Measurements from ENCODE around the gene ZBTB39. TPM values are rescaled to one million over a fixed set of nuclear protein-coding genes. Genes with fewer than 3 reads are reported as not detected.
"Not testable (repeated sequence)": the region's sequence is repeated elsewhere in the genome, so short reads cannot be mapped to it uniquely, and the experiment has no call there.

The ZBTB39 gene, protein sequence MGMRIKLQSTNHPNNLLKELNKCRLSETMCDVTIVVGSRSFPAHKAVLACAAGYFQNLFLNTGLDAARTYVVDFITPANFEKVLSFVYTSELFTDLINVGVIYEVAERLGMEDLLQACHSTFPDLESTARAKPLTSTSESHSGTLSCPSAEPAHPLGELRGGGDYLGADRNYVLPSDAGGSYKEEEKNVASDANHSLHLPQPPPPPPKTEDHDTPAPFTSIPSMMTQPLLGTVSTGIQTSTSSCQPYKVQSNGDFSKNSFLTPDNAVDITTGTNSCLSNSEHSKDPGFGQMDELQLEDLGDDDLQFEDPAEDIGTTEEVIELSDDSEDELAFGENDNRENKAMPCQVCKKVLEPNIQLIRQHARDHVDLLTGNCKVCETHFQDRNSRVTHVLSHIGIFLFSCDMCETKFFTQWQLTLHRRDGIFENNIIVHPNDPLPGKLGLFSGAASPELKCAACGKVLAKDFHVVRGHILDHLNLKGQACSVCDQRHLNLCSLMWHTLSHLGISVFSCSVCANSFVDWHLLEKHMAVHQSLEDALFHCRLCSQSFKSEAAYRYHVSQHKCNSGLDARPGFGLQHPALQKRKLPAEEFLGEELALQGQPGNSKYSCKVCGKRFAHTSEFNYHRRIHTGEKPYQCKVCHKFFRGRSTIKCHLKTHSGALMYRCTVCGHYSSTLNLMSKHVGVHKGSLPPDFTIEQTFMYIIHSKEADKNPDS
- total RNA-seq (2012; rRNA removed) = 3.3 and 3.5 TPM in 2 replicates

DNA sequence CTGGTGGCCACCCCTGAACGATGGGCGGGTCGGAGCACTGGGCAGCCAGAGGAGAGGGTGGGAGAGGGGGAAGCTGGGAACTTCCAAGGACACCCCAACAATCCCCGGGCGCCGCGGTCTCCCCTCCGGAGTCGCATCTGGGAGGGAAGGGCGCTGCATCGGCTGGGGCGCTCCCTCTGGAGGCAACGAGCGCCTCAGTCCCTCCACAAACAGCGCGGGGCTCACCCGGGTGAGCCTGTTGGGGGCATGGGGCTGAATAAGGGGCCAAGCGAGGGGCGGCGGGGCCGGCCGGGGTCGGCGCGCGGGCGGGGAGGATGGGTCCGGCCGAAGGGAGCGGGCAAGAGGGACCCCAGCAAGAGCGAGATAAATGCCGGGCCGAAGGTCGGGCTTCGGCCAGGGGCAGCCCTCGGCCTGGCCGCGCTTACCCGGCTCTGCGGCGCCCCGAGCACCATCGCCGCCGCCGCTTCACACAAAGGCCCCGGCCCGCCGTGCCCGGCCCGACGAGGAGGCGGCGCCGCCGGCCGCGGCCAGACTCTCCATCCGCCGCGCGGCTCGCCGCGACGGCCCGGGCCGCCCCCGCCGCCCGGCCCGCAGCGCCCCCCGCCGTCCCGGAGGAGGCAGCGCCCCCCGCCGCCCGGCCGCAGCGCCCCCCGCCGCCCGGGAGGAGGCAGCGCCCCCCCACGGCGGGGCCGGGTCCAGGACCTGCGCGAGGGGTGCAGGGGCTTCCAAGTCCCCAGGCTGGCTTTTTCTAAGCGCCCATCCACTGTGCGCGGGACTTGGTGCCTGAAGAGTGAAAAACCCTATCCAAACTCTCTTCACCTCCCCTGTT is at the start of gene ZBTB39:
Gene ZBTB39 (minus strand): TSS at position 567 of the 829 bp plus-strand sequence. CDS start 1,629 bp downstream, outside the sequence.
- Histone ChIP-seq H3K4me1 (ENCODE audit: control insufficient read depth, insufficient read depth, low read length) (peaks cover 24% of the 10 kb centered on the region), H3K27me3 (ENCODE audit: control insufficient read depth, insufficient read depth, low read length) (no peaks in the 10 kb centered on the region), H3K9me3 (replicated peaks; ENCODE audit: low read length) (no peaks in the 10 kb centered on the region)

DNA sequence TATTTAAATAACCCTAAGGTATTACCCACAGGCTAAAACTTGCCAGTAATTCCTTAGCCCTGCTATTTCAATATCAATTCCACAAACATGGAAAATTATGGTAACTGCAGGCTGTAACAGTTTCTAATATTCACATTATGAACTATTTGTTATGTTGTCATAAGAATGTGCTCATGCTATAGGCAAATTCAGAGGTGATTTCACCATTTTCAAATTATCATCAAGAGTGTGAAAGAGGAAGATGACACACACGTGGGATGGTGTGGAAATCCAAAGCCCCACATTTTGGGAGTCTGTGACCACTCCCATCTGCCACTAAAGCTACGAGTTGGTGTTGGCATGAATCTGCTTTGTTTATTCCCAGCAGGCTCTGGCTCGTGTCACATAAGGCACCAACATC is 49.5 kb upstream of the ZBTB39 start:
- H3K9ac ChIP-seq (ENCODE audit: low read depth, low read length) = no peak overlapping the region
- H3K9me3 ChIP-seq (replicated peaks; ENCODE audit: low read length) = no peaks in the 10 kb centered on the region
- no peak overlapping the region for H3K4me3 ChIP-seq (ENCODE audit: low read length)
- peaks cover 4% of the 10 kb centered on the region for H3K27me3 ChIP-seq (ENCODE audit: control insufficient read depth, insufficient read depth, low read length)
- no peaks in the 10 kb centered on the region for H3K4me1 ChIP-seq (ENCODE audit: control insufficient read depth, insufficient read depth, low read length)
- peaks cover 30% of the 10 kb centered on the region for H3K36me3 ChIP-seq (ENCODE audit: insufficient read depth, low read length)
- no peak overlapping the region for H3K4me2 ChIP-seq (ENCODE audit: low read length)

More for the DNA sequence above, at the start of gene ZBTB39:
- Histone ChIP-seq H3K36me3 (ENCODE audit: insufficient read depth, low read length) (peaks cover 35% of the 10 kb centered on the region), H3K4me3 (ENCODE audit: low read length) (peak within 1 kb of the TSS; percentile 89), H3K9ac (ENCODE audit: low read depth, low read length) (peak within 1 kb of the TSS; percentile 91), H3K4me2 (ENCODE audit: low read length) (peak within 1 kb of the TSS; percentile 96)

DNA sequence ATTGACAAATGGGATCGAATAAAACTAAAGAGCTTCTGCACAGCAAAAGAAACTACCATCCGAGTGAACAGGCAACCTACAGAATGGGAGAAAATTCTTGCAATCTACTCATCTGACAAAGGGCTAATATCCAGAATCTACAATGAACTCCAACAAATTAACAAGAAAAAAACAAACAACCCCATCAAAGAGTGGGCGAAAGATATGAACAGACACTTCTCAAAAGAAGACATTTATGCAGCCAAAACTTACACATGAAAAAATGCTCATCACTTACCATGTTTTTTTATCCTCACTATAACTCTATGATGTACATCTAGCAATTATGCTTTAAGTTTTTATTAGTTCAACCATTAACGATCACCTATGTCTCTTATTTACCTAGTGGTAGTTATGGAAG is 47.6 kb upstream of the ZBTB39 start:
- not testable (repeated sequence) for H3K4me3 ChIP-seq (ENCODE audit: low read length); H3K4me2 ChIP-seq (ENCODE audit: low read length); H3K9ac ChIP-seq (ENCODE audit: low read depth, low read length); H3K27me3 ChIP-seq (ENCODE audit: control insufficient read depth, insufficient read depth, low read length); H3K4me1 ChIP-seq (ENCODE audit: control insufficient read depth, insufficient read depth, low read length); H3K9me3 ChIP-seq (replicated peaks; ENCODE audit: low read length)
- H3K36me3 ChIP-seq (ENCODE audit: insufficient read depth, low read length) = peaks cover 12% of the 10 kb centered on the region

- not testable (repeated sequence) for H3K9ac ChIP-seq (ENCODE audit: low read depth, low read length); H3K9me3 ChIP-seq (replicated peaks; ENCODE audit: low read length); H3K4me1 ChIP-seq (ENCODE audit: control insufficient read depth, insufficient read depth, low read length); H3K27me3 ChIP-seq (ENCODE audit: control insufficient read depth, insufficient read depth, low read length); H3K4me3 ChIP-seq (ENCODE audit: low read length); H3K4me2 ChIP-seq (ENCODE audit: low read length); H3K36me3 ChIP-seq (ENCODE audit: insufficient read depth, low read length)
Measured at GRCh38 chr12:57053146-57053545, 46.8 kb upstream of the ZBTB39 start.

- Histone ChIP-seq H3K4me1 (ENCODE audit: control insufficient read depth, insufficient read depth, low read length) (no peaks in the 10 kb centered on the region), H3K9me3 (replicated peaks; ENCODE audit: low read length) (no peaks in the 10 kb centered on the region), H3K9ac (ENCODE audit: low read depth, low read length) (no peak overlapping the region), H3K27me3 (ENCODE audit: control insufficient read depth, insufficient read depth, low read length) (peaks cover 19% of the 10 kb centered on the region), H3K4me2 (ENCODE audit: low read length) (no peak overlapping the region), H3K36me3 (ENCODE audit: insufficient read depth, low read length) (no peaks in the 10 kb centered on the region), H3K4me3 (ENCODE audit: low read length) (no peak overlapping the region)
Measured at GRCh38 chr12:57051011-57051410, 44.7 kb upstream of the ZBTB39 start.

GRCh38 chr12:57049890-57050289 is 43.5 kb upstream of the ZBTB39 start, which contains the start of gene MYO1A:
TSS of gene MYO1A (minus strand) at chr12:57050129. CDS start at chr12:57048323, 1,806 bp downstream.
- no peaks in the 10 kb centered on the region for H3K9me3 ChIP-seq (replicated peaks; ENCODE audit: low read length)
- no peaks in the 10 kb centered on the region for H3K36me3 ChIP-seq (ENCODE audit: insufficient read depth, low read length)
- no peak within 1 kb of the TSS for H3K4me2 ChIP-seq (ENCODE audit: low read length)
- H3K9ac ChIP-seq (ENCODE audit: low read depth, low read length) = no peak within 1 kb of the TSS
- peaks cover 28% of the 10 kb centered on the region for H3K27me3 ChIP-seq (ENCODE audit: control insufficient read depth, insufficient read depth, low read length)
- H3K4me1 ChIP-seq (ENCODE audit: control insufficient read depth, insufficient read depth, low read length) = no peaks in the 10 kb centered on the region
- H3K4me3 ChIP-seq (ENCODE audit: low read length) = no peak within 1 kb of the TSS

DNA sequence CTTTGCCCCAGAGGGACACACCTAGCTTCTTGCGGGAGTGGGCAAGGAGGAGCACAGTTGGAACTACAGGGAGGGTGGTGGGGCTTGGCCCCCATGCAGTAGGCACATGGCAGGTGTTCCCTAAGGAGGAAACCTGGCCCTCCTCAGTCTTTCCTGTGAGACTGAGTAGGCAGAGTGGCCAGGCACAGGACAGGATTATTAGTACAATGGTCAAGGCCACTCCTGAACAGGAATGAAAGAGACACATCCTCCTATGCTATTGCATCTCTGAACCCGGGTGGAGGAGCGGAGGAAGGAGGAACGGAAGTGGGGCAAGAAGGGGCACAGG is 42.7 kb upstream of the ZBTB39 start:
- Histone ChIP-seq H3K4me1 (ENCODE audit: control insufficient read depth, insufficient read depth, low read length) (no peaks in the 10 kb centered on the region), H3K4me2 (ENCODE audit: low read length) (no peak overlapping the region), H3K4me3 (ENCODE audit: low read length) (no peak overlapping the region), H3K9ac (ENCODE audit: low read depth, low read length) (no peak overlapping the region), H3K36me3 (ENCODE audit: insufficient read depth, low read length) (no peaks in the 10 kb centered on the region), H3K9me3 (replicated peaks; ENCODE audit: low read length) (no peaks in the 10 kb centered on the region), H3K27me3 (ENCODE audit: control insufficient read depth, insufficient read depth, low read length) (peaks cover 30% of the 10 kb centered on the region)

DNA sequence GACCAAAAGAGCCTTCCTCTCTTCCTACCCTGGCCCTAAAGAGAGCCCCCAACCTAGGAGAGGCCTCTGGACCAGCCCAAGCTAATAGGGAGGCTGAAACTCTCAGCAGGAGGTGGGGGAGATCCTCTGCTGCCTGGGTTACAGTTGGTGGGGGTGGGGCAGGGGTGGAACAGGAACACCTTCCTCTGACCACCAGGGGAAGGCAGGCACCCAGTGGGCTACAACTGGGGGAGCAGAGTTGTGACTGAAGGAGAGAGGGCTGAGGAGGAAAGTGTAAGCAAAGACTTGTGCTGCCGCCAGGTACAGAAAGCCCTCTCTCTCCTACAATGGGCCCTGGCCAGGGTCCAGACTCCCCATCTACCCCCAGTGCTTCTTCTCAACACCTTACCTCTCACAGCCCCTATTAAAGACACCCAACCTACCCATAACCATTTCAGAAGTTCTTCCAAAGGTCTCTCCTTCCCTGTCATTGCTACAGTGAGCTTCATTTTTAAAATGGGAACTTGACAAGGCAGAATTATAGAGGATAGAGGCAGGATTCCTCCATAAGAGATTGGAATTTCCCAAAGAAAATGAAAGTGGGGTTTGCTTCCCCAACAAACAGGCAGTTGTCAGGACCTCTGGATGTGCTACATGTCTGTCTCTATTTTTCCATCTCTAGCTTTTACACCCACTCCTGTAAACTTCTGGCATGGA is 42.2 kb upstream of the ZBTB39 start:
- H3K4me2 ChIP-seq (ENCODE audit: low read length) = no peak overlapping the region
- H3K9ac ChIP-seq (ENCODE audit: low read depth, low read length) = no peak overlapping the region
- H3K4me1 ChIP-seq (ENCODE audit: control insufficient read depth, insufficient read depth, low read length) = no peaks in the 10 kb centered on the region
- H3K4me3 ChIP-seq (ENCODE audit: low read length) = no peak overlapping the region
- H3K36me3 ChIP-seq (ENCODE audit: insufficient read depth, low read length) = no peaks in the 10 kb centered on the region
- H3K27me3 ChIP-seq (ENCODE audit: control insufficient read depth, insufficient read depth, low read length) = peaks cover 35% of the 10 kb centered on the region
- no peaks in the 10 kb centered on the region for H3K9me3 ChIP-seq (replicated peaks; ENCODE audit: low read length)

DNA sequence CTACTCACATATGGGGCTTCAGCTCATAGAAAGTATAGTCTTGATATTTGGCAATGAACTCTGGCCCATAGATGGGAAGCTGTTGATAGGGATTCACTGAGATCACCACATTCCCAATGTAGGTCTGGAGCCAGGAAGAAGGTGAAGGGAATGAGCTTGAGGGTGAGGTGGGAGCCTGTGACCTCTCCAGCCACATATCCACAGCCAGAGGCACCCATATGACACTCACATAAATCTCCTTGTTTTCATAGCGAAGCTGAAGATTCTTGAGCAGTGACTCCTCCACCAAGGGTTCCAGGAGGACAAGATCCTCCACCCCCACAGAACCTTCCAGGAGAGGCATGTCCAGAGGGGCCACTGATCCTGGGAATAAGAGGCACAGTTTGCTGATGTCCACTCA is 41.6 kb upstream of the ZBTB39 start:
- H3K4me1 ChIP-seq (ENCODE audit: control insufficient read depth, insufficient read depth, low read length) = no peaks in the 10 kb centered on the region
- no peaks in the 10 kb centered on the region for H3K36me3 ChIP-seq (ENCODE audit: insufficient read depth, low read length)
- H3K4me3 ChIP-seq (ENCODE audit: low read length) = no peak overlapping the region
- H3K9ac ChIP-seq (ENCODE audit: low read depth, low read length) = no peak overlapping the region
- no peaks in the 10 kb centered on the region for H3K9me3 ChIP-seq (replicated peaks; ENCODE audit: low read length)
- H3K27me3 ChIP-seq (ENCODE audit: control insufficient read depth, insufficient read depth, low read length) = peaks cover 40% of the 10 kb centered on the region
- H3K4me2 ChIP-seq (ENCODE audit: low read length) = no peak overlapping the region

GRCh38 chr12:57046947-57047890 is 40.9 kb upstream of the ZBTB39 start:
- Histone ChIP-seq H3K9me3 (replicated peaks; ENCODE audit: low read length) (no peaks in the 10 kb centered on the region), H3K36me3 (ENCODE audit: insufficient read depth, low read length) (no peaks in the 10 kb centered on the region), H3K27me3 (ENCODE audit: control insufficient read depth, insufficient read depth, low read length) (peaks cover 47% of the 10 kb centered on the region), H3K9ac (ENCODE audit: low read depth, low read length) (no peak overlapping the region), H3K4me2 (ENCODE audit: low read length) (no peak overlapping the region), H3K4me1 (ENCODE audit: control insufficient read depth, insufficient read depth, low read length) (no peaks in the 10 kb centered on the region), H3K4me3 (ENCODE audit: low read length) (no peak overlapping the region)
